NT2/D1 (cell line): ENCODE results near the gene TFCP2.

Experiments used
- SUZ12 ChIP-seq: IDR thresholded peaks from 2 replicates; pipeline ENCODE4 v1.6.1; 2011; ENCODE audit not compliant: insufficient read length, insufficient read depth; ENCODE audit errors: extremely low read depth
- YY1 ChIP-seq: IDR thresholded peaks from 2 replicates; pipeline ENCODE4 v1.6.1; 2011; ENCODE audit not compliant: insufficient read length, insufficient read depth

DNA sequence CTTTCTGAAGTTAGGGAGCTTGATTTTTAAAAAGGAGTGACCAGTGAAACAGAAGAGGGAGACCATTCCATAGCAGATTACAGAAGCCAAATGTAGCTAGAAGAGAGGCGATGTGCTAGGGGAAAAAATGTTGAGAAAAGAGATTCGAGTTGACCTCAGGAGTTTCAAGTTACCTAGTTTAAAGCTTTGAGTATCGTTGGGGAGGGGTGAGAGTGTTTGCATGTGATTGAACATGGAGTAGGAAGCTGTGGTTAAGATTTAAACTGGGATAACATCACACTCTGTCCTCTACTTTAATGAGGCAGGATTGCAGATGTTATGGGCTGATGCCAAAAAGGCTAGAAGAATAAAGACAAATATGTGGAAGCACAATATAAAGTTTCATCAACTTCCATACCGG is 121.1 kb downstream of the TFCP2 start:
- TF ChIP-seq SUZ12 = no peak
- TF ChIP-seq YY1 = no peak
